Subcutaneous preadipocyte (primary cell): ENCODE results near the gene BMP10. TPM values are rescaled to one million over a fixed set of nuclear protein-coding genes. Genes with fewer than 3 reads are reported as not detected.

Source experiments
- total RNA-seq: library from RNA; depleted of rRNA; stranded (reverse); fragments of >200 nt; gene quantifications from 2 replicates; pipeline ENCODE4 v1.2.3, GENCODE V29; 2012

Gene BMP10
- total RNA-seq, result under 0.01 TPM in 1 of 2 replicates, not detected in the other

DNA sequence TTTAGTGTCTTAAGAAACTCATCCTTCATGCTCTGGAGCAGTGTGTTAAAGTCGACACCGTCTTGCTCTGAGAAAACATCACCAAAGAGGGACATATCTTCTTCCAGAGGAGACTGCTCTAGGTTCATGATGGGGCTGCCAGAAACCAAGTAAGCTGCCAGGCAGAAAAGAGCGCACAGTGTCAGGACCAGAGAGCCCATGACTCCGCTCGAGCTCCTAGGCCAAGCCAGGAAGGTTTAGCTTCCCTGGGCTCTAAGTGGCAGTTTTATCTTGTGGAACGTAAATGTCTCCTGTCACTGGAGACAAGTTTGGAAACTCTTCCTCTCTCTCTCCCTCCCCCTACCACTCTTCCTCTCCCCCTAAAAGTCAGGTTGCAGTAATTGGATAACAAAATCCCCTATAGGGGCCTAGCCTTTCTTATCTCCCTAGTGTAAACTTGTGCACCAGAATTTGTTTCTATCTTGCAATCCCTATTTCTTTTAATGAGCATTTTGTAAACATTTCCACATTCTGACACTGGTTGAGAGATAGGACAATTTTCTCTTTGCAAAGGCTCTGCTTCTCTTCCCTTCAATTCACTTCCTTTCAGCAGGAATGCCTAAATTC is at the start of gene BMP10:
Gene BMP10 (minus strand): TSS at position 239 of the 606 bp plus-strand sequence. CDS start 39 bp downstream, at position 200.

Other genes with a start within 250 kb of the BMP10 start
- under 0.01 TPM in 1 of 2 replicates, not detected in the other for gene PROKR1, start 227.8 kb downstream of the BMP10 start, total RNA-seq
- gene ARHGAP25, start 136.6 kb downstream of the BMP10 start, total RNA-seq, result under 0.01 TPM in 1 of 2 replicates, not detected in the other
- gene GKN2, start 81.5 kb upstream of the BMP10 start, total RNA-seq, result not detected in 2 replicates
- not detected in 2 replicates for gene GKN1, start 103.2 kb upstream of the BMP10 start, total RNA-seq
- gene ANTXR1, start 141.8 kb upstream of the BMP10 start, total RNA-seq, result 24.6 and 29.5 TPM in 2 replicates